Ishikawa (cell line): Measurements from ENCODE around the gene GRIK1.

Source experiments
- CEBPB ChIP-seq: IDR thresholded peaks from 2 replicates; pipeline ENCODE4 v1.6.1; 2012
- CREB1 ChIP-seq: IDR thresholded peaks from 2 replicates; pipeline ENCODE4 v1.6.1; 2012; ENCODE audit warnings: low read depth
- EGR1 ChIP-seq: IDR thresholded peaks from 2 replicates; pipeline ENCODE4 v1.6.1; 2012
- EP300 ChIP-seq: IDR thresholded peaks from 2 replicates; pipeline ENCODE4 v1.6.1; 2012; ENCODE audit warnings: borderline replicate concordance
- FOXM1 ChIP-seq: IDR thresholded peaks from 2 replicates; pipeline ENCODE4 v1.6.1; 2012; ENCODE audit warnings: low read depth, borderline replicate concordance
- MAX ChIP-seq: IDR thresholded peaks from 2 replicates; pipeline ENCODE4 v1.6.1; 2012
- NFIC ChIP-seq: IDR thresholded peaks from 2 replicates; pipeline ENCODE4 v1.6.1; 2012
- RAD21 ChIP-seq: IDR thresholded peaks from 2 replicates; pipeline ENCODE4 v1.6.1; 2012; ENCODE audit warnings: low read depth
- REST ChIP-seq: IDR thresholded peaks from 2 replicates; pipeline ENCODE4 v1.6.1; 2012; ENCODE audit warnings: low read depth, mild to moderate bottlenecking
- TAF1 ChIP-seq: IDR thresholded peaks from 2 replicates; pipeline ENCODE4 v1.6.1; 2012; ENCODE audit warnings: low read depth, mild to moderate bottlenecking
- TCF12 ChIP-seq: IDR thresholded peaks from 2 replicates; pipeline ENCODE4 v1.6.1; 2012; ENCODE audit warnings: low read depth
- TEAD4 ChIP-seq: IDR thresholded peaks from 2 replicates; pipeline ENCODE4 v1.6.1; 2012
- USF1 ChIP-seq: IDR thresholded peaks from 2 replicates; pipeline ENCODE4 v1.6.1; 2012
- YY1 ChIP-seq: IDR thresholded peaks from 2 replicates; pipeline ENCODE4 v1.6.1; 2012; ENCODE audit warnings: low read depth
- ZBTB7A ChIP-seq: IDR thresholded peaks from 2 replicates; pipeline ENCODE4 v1.6.1; 2012; ENCODE audit warnings: low read depth

GRIK1 gene

DNA sequence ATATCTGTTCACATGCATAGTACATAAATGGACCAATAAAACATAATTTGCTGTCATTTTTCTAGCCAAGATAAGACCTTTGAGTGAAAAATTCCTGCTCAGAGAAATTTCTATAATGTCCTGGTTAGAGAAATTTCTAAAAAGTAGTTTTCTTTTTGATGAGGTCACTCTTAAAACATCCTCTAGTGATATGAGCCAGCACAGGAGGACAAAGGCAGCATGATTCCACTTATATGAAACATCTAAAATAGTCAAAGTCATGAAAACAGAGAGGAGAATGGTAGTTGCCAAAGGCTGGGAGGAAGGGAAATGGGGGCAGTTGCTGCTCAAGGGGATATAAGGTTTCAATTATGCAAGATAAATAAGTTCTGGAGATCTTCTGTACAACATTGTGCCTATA, 401.7 kb downstream of the GRIK1 start:
- TF ChIP-seq FOXM1 = no peak
- no peak for TF ChIP-seq REST
- TF ChIP-seq CEBPB = no peak
- no peak for TF ChIP-seq CREB1
- no peak for TF ChIP-seq TEAD4
- TF ChIP-seq USF1 = no peak
- no peak for TF ChIP-seq TAF1

GRCh38 chr21:29534448-29534847, 405.3 kb downstream of the GRIK1 start:
- no peak for TF ChIP-seq ZBTB7A
- no peak for TF ChIP-seq FOXM1
- no peak for TF ChIP-seq MAX
- TF ChIP-seq CEBPB = no peak
- TF ChIP-seq CREB1 = no peak

GRCh38 chr21:29529139-29529538, 410.7 kb downstream of the GRIK1 start:
- no peak for TF ChIP-seq CREB1
- TF ChIP-seq TEAD4 = no peak
- TF ChIP-seq EGR1 = no peak
- TF ChIP-seq FOXM1 = no peak
- no peak for TF ChIP-seq TCF12
- no peak for TF ChIP-seq MAX
- no peak for TF ChIP-seq CEBPB
- no peak for TF ChIP-seq NFIC
- no peak for TF ChIP-seq REST
- TF ChIP-seq EP300 = no peak
- TF ChIP-seq ZBTB7A = no peak
- TF ChIP-seq RAD21 = no peak
- TF ChIP-seq YY1 = no peak
- no peak for TF ChIP-seq USF1

- TF ChIP-seq TEAD4 (no peak), REST (no peak), TAF1 (no peak), USF1 (no peak), TCF12 (no peak), RAD21 (no peak), MAX (no peak), YY1 (no peak), CEBPB (no peak)
Observed at GRCh38 chr21:29526545-29526944, 413.3 kb downstream of the GRIK1 start.

DNA sequence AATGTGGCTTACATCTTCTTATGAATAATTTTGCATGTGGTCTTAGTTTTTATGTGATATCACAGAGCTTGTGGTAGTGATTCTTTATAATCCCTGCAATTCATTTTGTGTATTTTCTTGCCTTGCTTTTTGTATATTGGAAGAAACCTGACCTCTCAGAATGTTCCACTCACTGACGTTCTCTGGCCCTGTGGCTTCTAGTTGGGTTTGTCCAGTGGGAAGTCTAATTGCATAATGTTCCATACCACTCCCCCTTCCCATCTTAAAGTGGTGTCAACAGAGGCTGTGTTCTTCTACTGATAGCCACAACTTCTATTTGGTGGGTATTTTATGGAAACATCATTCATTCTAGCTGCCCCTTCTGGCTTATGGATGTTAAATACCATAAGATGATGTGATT, 415.7 kb downstream of the GRIK1 start:
- TF ChIP-seq TAF1 = no peak
- TF ChIP-seq EP300 = no peak
- TF ChIP-seq USF1 = no peak
- no peak for TF ChIP-seq EGR1
- no peak for TF ChIP-seq ZBTB7A
- TF ChIP-seq CREB1 = no peak
- TF ChIP-seq NFIC = no peak
- TF ChIP-seq TEAD4 = no peak
- no peak for TF ChIP-seq TCF12
- no peak for TF ChIP-seq RAD21
- no peak for TF ChIP-seq CEBPB
- no peak for TF ChIP-seq REST
- TF ChIP-seq FOXM1 = no peak
- no peak for TF ChIP-seq MAX
- no peak for TF ChIP-seq YY1
